GM12864 (cell line): Measurements from ENCODE around the gene DSC1.

Experiments used
- DNase-seq: peaks from one replicate; pipeline ENCODE4 v3.0.0-alpha.2; 2011; ENCODE audit warnings: low read depth
- H3K4me3 ChIP-seq: 2 replicates; pipeline ENCODE4 v1.5.1; 2011; ENCODE audit warnings: mild to moderate bottlenecking, low read depth, low read length, control low read depth
- TF ChIP-seq, protein P1 (sequence below): IDR thresholded peaks from 2 replicates; pipeline ENCODE4 v1.5.1; 2011; ENCODE audit warnings: low read depth, mild to moderate bottlenecking, moderate library complexity, low read length, control low read depth, inconsistent platforms; ENCODE audit errors: missing control alignments

Gene DSC1

DNA sequence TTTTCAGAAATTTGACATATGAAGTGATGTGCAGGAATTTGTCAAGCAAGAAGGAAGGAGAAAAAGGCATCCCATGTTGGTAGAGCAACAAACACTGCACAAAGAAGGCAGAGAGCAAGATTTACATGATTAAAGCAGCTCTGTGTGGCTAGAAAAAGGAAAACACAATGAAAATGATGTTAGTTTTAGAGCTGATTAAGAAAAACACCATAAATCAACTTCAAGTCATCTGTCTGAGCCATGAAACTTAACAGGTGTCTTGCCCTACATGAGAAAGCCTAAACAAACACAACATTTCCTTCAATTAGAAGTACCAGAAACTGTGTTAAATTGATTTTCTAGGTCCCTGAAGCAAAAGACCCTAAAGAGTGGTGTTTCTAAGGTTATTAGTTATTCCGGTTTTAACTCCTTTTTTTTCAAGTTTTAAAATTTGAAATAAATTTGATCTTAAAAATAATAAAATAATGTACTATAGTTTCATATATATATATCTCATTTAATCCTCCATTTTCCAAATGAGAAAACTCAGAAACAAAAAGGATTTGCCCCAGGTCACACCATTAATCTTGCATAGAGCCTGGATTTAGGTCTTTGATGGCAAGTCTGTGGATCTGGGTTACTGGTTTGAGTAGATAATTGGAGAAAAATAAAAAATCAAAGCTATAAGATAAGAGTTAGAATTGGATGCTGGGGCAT is 8.6 kb upstream of the DSC1 start:
- TF ChIP-seq, protein P1, sequence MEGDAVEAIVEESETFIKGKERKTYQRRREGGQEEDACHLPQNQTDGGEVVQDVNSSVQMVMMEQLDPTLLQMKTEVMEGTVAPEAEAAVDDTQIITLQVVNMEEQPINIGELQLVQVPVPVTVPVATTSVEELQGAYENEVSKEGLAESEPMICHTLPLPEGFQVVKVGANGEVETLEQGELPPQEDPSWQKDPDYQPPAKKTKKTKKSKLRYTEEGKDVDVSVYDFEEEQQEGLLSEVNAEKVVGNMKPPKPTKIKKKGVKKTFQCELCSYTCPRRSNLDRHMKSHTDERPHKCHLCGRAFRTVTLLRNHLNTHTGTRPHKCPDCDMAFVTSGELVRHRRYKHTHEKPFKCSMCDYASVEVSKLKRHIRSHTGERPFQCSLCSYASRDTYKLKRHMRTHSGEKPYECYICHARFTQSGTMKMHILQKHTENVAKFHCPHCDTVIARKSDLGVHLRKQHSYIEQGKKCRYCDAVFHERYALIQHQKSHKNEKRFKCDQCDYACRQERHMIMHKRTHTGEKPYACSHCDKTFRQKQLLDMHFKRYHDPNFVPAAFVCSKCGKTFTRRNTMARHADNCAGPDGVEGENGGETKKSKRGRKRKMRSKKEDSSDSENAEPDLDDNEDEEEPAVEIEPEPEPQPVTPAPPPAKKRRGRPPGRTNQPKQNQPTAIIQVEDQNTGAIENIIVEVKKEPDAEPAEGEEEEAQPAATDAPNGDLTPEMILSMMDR = no peak
- no peak overlapping the region for H3K4me3 ChIP-seq
- no peak for DNase-seq

- TF ChIP-seq, protein P1 = no peak
- no peak overlapping the region for H3K4me3 ChIP-seq
- DNase-seq = no peak
These were observed 7.7 kb upstream of the DSC1 start for GRCh38 chr18:31170335-31170734.

- no peak overlapping the region for H3K4me3 ChIP-seq
These were observed 250 bp downstream of the DSC1 start for GRCh38 chr18:31162419-31162793.

GRCh38 chr18:31161757-31162418 is 768 bp downstream of the DSC1 start:
- no peak overlapping the region for H3K4me3 ChIP-seq
- TF ChIP-seq, protein P1 = no peak
- no peak for DNase-seq

More at GRCh38 chr18:31162419-31162793, 250 bp downstream of the DSC1 start:
- DNase-seq = no peak
- TF ChIP-seq, protein P1 = no peak

DNA sequence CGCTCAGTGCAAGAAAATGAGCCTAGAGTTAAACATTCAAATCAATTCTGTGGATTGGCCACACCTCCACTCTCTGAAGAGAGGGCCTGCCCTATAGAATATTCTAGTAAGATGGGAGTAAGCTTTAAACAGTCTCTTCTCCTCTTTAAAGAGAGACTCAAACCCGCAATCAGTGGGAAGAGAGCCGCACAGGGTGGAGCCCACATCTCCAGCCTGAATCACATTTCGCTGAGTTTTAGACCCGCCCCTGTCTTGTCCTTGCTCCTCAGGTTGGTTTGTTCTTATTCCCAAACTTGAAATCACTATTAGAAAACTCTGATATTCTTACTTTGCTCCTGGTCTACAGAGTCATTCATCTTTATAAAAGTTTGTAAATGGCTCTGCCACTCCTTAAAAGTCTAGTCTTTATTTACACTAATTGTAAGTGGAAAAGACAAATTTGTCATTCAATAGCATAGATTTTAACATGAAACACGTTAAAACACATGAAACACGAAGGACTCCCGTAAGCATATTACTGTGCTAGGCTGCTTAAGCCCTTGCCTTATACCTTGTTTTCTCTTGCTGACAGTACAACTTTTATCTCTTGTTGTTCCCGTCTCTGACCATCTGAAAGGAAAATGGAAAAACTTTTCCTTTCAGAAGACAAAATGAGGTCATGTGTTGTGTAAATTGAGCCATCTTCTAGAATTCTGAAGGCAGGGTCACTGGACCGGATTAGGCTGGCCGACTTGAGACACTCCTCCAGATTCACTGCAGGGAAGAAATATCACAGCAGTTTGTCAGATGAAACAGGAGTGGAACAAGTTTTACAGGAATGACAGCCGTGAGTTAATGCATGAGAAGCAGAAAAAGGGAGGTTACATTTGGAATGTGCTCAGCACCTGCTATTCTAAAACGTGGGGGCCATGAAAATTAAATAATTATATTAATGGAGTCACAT is 5.6 kb downstream of the DSC1 start:
- TF ChIP-seq, protein P1 = no peak
- DNase-seq = no peak
- no peak overlapping the region for H3K4me3 ChIP-seq

DNA sequence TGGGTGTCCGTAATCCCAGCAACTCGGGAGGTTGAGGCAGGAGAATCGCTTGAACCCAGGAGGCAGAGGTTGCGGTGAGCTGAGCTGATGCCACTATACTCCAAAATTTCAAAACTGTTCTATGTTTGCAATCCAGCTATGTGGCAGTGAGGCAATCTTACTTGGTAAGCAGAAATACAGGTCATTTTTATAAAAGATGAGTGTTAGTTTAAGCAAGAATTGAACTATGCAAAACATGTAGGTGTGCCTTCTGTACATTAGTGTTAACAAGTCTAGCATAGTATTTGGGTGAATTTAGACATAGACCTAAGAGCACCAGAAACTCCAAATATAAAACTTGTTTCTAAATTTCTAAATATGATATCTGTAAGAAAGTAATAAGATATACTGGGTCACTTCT is 7.2 kb downstream of the DSC1 start:
- no peak overlapping the region for H3K4me3 ChIP-seq
- no peak for DNase-seq
- TF ChIP-seq, protein P1 = no peak
